DND-41 (cell line): ENCODE data around the gene PGAP2.

Experiments used
- ATAC-seq: fragments of 200-7000 bp; cut with Tn5 transposase; 3 replicates; pipeline ENCODE4 v1.9.1; 2021; ENCODE audit warnings: low read depth; ENCODE audit not compliant: insufficient read depth
- DNase-seq: peaks from one replicate; pipeline ENCODE4 v3.0.0-alpha.2; 2020
- H2AFZ ChIP-seq: 2 replicates; pipeline ENCODE4 v1.6.0; 2012; ENCODE audit warnings: low read depth, low read length
- H3K27ac ChIP-seq: 2 replicates; pipeline ENCODE4 v1.5.1; 2012; ENCODE audit warnings: low read length, inconsistent platforms
- H3K27me3 ChIP-seq: fragments of 200-600 bp; sonication (generic); 2 replicates; pipeline ENCODE4 v1.6.0; 2012; ENCODE audit warnings: low read length, mild to moderate bottlenecking, inconsistent platforms; ENCODE audit not compliant: insufficient read depth, poor library complexity
- H3K36me3 ChIP-seq: 2 replicates; pipeline ENCODE4 v1.5.1; 2012; ENCODE audit warnings: low read length, inconsistent platforms; ENCODE audit not compliant: insufficient read depth
- H3K4me1 ChIP-seq: 2 replicates; pipeline ENCODE4 v1.5.1; 2012; ENCODE audit warnings: mild to moderate bottlenecking, low read length; ENCODE audit not compliant: insufficient read depth
- H3K4me2 ChIP-seq: 2 replicates; pipeline ENCODE4 v1.6.0; 2012; ENCODE audit warnings: mild to moderate bottlenecking, moderate library complexity, low read length, inconsistent platforms; ENCODE audit not compliant: insufficient read depth
- H3K4me3 ChIP-seq, 2 experiments: fragments of 200-600 bp in 1 of 2; shearing (Covaris generic) in 1 of 2; 2 replicates each; pipeline ENCODE4 v1.5.1; 2012 to 2016; ENCODE audit warnings: inconsistent platforms in 2 of 2, low read length in 2 of 2, mild to moderate bottlenecking in 2 of 2, low read depth in 1 of 2, moderate library complexity in 1 of 2
- H3K79me2 ChIP-seq: 2 replicates; pipeline ENCODE4 v1.6.0; 2012; ENCODE audit warnings: low read length, inconsistent platforms; ENCODE audit not compliant: insufficient read depth
- H3K9ac ChIP-seq: 2 replicates; pipeline ENCODE4 v1.6.0; 2012; ENCODE audit warnings: low read depth, mild to moderate bottlenecking, inconsistent platforms, low read length, moderate library complexity
- H3K9me3 ChIP-seq: 2 replicates; pipeline ENCODE4 v1.5.1; 2012; ENCODE audit warnings: low read length, moderate library complexity, mild to moderate bottlenecking, inconsistent platforms; ENCODE audit not compliant: insufficient read depth, severe bottlenecking
- H4K20me1 ChIP-seq: 2 replicates; pipeline ENCODE4 v1.6.0; 2012; ENCODE audit warnings: low read length; ENCODE audit not compliant: insufficient read depth
- CTCF ChIP-seq: IDR thresholded peaks from 2 replicates; pipeline ENCODE4 v1.5.1; 2012; ENCODE audit warnings: borderline replicate concordance, low read length, moderate library complexity, mild to moderate bottlenecking; ENCODE audit not compliant: poor library complexity, severe bottlenecking; ENCODE audit errors: extremely low read depth
- EZH2 ChIP-seq: IDR thresholded peaks from 3 replicates; pipeline ENCODE4 v1.6.1; 2012; ENCODE audit warnings: borderline replicate concordance, low read depth, mild to moderate bottlenecking, moderate library complexity, low read length, inconsistent platforms; ENCODE audit not compliant: severe bottlenecking

PGAP2 gene

GRCh38 chr11:3835751-3836150, 27.4 kb downstream of the PGAP2 start:
- Histone ChIP-seq H2AFZ (no peak overlapping the region), H3K4me2 (no peak overlapping the region), H3K79me2 (peaks cover 100% of the 10 kb centered on the region), H4K20me1 (peaks cover 83% of the 10 kb centered on the region), H3K27ac (no peak overlapping the region), H3K36me3 (peaks cover 56% of the 10 kb centered on the region), H3K4me1 (peaks cover 53% of the 10 kb centered on the region), H3K27me3 (no peaks in the 10 kb centered on the region), H3K9ac (no peak overlapping the region), H3K9me3 (no peaks in the 10 kb centered on the region), H3K4me3 (no peak overlapping the region)
- ATAC-seq = no peak
- no peak for DNase-seq
- TF ChIP-seq CTCF (no peak), EZH2 (no peak)

GRCh38 chr11:3836903-3837302, 28.5 kb downstream of the PGAP2 start:
- no peak overlapping the region for H2AFZ ChIP-seq
- H4K20me1 ChIP-seq = peaks cover 72% of the 10 kb centered on the region
- peak; percentile 18 for ATAC-seq
- H3K27me3 ChIP-seq = no peaks in the 10 kb centered on the region
- no peak overlapping the region for H3K4me3 ChIP-seq
- TF ChIP-seq CTCF = no peak
- no peak for TF ChIP-seq EZH2
- H3K27ac ChIP-seq = peak overlapping the region; percentile 93
- peaks cover 58% of the 10 kb centered on the region for H3K4me1 ChIP-seq
- peaks cover 97% of the 10 kb centered on the region for H3K79me2 ChIP-seq
- DNase-seq = peak; percentile 81
- H3K4me2 ChIP-seq = peak overlapping the region; percentile 78; the same call in 1 of the 2 replicates
- peaks cover 44% of the 10 kb centered on the region for H3K36me3 ChIP-seq
- no peaks in the 10 kb centered on the region for H3K9me3 ChIP-seq
- peak overlapping the region; percentile 0; the same call in 1 of the 2 replicates for H3K9ac ChIP-seq

- peak overlapping the region; percentile 93 for H3K27ac ChIP-seq
Measured at GRCh38 chr11:3837793-3838192, 29.4 kb downstream of the PGAP2 start.

More at GRCh38 chr11:3837793-3838192, 29.4 kb downstream of the PGAP2 start:
- no peak for ATAC-seq
- Histone ChIP-seq H3K36me3 (peaks cover 37% of the 10 kb centered on the region), H4K20me1 (peaks cover 64% of the 10 kb centered on the region), H3K27me3 (no peaks in the 10 kb centered on the region), H3K9ac (0 out of 2 replicates have a peak overlapping the region, but pooled peaks have one; percentile 76), H3K79me2 (peaks cover 91% of the 10 kb centered on the region), H3K4me3 (no peak overlapping the region), H3K4me1 (peaks cover 65% of the 10 kb centered on the region), H3K9me3 (no peaks in the 10 kb centered on the region), H2AFZ (no peak overlapping the region), H3K4me2 (peak overlapping the region; percentile 78)
- DNase-seq = no peak
- TF ChIP-seq EZH2 (no peak), CTCF (no peak)
